NCI-H226 (cell line): ENCODE results near the gene LPP.
"Not testable (repeated sequence)": the region's sequence is repeated elsewhere in the genome, so short reads cannot be mapped to it uniquely, and the experiment has no call there.

Experiments used
- DNase-seq: peaks from one replicate; pipeline ENCODE4 v3.0.0-alpha.2; 2015

Gene LPP

DNA sequence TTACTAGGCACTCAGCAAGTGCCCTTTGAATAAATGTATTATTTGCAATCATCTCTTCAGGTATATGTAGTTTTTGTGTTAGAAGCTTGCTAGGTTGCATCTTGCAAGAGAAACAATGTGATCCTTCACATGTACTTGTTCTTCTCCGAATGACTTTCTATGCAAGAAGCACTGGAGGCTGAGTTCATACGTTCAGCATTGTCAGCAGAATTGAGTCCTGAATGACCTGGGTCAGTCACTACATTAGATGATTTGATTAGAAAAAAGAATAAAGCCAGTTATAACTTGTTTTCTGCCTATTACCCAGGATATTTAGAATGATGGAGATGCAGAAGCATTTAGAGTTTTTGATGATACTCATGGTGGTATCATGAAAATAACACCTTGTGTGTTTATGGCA is 538.7 kb downstream of the LPP start:
- no peak for DNase-seq

- no peak for DNase-seq
These were observed 539.5 kb downstream of the LPP start for GRCh38 chr3:188693435-188693834.

GRCh38 chr3:188695241-188695640 is 541.3 kb downstream of the LPP start:
- no peak for DNase-seq

- DNase-seq = no peak
These were observed 543.2 kb downstream of the LPP start for GRCh38 chr3:188697127-188697526.

DNA sequence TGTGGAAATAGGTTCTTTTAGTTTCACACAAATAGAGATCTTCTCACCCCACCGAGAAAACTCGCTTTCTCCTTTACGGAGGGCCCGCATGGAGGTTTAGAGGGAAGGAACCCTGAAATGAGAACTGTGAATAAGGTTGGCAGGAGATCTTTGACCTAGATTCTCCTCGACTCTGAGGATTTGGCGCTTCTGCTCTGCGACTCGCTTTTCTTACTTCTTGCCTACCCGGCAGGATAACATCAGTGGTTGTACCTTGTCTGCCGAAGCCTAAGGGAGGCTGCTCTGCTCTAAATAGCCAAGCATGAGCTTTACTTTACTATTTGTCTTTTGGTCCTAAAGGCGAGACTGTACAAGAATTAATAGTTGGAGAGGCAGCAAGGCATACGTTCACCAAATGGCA is 544.5 kb downstream of the LPP start:
- no peak for DNase-seq

GRCh38 chr3:188700501-188700900 is 546.5 kb downstream of the LPP start:
- no peak for DNase-seq

- DNase-seq = no peak
These were observed 547.0 kb downstream of the LPP start for GRCh38 chr3:188700918-188701317.

GRCh38 chr3:188701485-188701969 is 547.6 kb downstream of the LPP start:
- DNase-seq = no peak

GRCh38 chr3:188702028-188702427 is 548.1 kb downstream of the LPP start:
- not testable (repeated sequence) for DNase-seq

DNA sequence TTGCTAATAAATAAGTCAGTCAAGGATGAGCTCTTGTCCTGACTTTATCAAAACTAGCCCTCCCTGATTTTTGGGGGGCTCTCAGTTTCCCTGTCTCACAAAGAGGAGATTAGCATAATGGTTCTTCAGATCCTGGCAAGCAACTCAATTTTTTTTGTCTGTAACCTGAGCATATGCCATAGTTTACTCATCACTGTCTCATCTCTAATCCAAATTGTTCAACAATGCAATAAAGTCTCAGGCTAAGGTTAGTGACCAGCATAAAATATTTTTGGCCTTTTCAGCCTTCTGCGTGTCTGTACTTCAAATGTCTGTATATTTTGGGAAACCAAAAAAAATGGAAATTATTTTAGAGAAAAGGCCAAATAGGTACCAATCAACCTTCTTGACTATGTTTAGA is 552.2 kb downstream of the LPP start:
- no peak for DNase-seq

DNA sequence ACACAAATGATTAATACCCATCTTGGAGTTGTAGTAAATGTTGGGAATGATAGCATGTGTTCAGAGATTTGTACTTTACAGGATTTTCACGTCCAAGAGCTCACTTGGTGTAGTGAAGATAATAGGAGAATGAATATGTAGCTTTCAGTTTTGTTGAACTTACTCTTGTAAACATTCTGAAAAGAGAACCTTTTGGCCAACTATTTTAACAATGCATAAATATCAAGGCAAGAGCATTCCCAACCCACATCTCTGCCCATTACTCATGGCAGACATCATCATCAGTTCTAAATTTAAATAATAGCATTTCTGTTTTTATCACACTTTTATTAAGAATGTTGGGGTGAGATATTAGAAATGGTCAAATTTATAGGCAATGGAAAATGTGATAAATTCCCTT is 552.6 kb downstream of the LPP start:
- DNase-seq = no peak

GRCh38 chr3:188707381-188708288 is 553.7 kb downstream of the LPP start:
- DNase-seq = no peak

DNA sequence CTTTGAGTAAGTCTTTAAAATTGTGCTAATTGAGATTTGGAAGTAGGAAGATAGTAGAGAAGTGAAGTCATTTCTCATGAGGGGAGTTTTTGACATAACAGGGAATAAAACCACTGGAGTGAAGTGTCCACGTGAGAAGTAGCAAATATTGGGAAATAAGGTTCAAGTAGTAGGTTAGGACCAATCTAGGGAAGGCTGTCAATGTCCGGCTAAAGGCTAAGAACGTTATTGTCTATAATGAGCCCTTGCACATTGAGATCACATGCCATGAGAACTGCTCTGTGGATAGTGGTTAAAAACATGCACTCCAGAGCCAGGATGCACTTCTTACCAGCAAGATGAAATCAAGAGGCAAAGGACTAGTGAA is 557.9 kb downstream of the LPP start:
- no peak for DNase-seq

- peak; percentile 9 for DNase-seq
These were observed 558.4 kb downstream of the LPP start for GRCh38 chr3:188712248-188712924.

- DNase-seq = no peak
These were observed 559.0 kb downstream of the LPP start for GRCh38 chr3:188712991-188713390.

- DNase-seq = no peak
These were observed 565.6 kb downstream of the LPP start for GRCh38 chr3:188719545-188719944.

DNA sequence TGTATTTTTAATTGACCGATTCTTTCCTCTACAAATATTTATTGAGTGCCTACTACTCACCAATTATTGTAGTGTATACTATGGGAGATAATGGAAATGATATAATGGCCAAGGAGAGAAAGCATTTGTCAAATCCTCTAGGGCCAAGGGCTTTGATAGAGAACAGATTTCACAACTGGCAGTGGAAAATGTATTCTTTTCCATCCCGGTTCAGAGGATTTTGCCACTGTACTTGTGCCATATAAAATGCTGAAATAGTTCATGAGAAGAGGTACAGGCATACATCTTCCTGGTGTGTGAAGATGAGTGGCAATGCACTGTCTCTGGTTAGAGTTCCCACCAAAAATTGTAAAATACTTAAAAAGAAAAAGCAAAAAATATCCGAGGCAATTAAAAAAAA is 566.3 kb downstream of the LPP start:
- DNase-seq = no peak

DNA sequence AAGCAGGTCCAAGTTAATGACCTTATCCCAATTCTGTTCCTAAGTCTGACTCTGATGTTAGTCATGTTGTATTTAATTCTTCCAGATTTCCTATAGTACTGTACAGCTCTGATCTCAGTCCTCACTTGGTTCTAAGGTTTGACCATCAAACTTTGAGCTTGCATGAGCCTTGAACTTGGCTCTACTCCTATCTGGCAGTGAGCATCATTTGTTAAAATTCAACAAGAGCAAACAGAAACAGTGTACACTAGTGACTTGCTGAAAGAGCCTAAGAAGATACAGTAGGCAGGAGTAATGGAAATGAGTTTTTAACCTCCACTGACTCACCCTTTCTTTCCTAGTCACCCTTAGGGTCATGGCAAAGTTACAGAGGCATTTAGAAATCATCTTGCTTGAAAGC is 566.7 kb downstream of the LPP start:
- DNase-seq = no peak

DNA sequence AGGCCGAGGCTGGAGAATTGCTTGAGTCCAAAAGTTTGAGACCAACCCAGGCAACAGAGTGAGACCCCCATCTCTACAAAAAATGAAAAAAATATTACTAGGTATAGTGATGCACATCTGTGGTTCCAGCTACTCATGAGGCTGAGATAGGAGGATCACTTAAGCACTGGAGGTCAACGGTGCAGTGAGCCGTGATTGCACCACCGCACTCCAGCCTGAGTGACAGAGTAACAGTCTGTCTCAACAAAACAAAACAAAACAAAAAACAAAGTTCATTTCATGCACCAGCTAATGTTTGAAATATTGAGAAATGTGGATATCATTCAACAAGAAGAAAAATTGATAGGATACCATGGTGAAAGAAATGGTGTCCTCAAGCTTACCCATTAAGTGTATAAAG is 567.4 kb downstream of the LPP start:
- DNase-seq = no peak

DNA sequence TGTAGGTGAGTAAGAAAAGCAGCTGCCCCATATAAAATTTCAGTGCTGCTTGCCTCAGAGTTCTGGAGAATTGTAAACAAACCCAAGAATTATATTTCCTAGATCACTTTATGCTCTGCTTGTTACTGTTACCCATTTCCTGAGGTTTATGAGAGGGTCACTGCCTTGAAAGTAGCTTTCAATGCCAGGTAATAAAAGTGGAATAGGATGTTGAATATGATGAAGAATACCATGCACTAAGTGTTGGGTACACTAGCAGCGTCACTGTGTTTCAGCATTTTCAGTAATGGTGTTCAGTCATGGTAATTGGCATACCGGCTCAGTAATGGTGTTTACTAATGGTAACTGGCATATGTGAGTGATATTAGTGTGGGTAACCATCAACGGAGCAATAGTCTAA is 568.0 kb downstream of the LPP start:
- no peak for DNase-seq

DNA sequence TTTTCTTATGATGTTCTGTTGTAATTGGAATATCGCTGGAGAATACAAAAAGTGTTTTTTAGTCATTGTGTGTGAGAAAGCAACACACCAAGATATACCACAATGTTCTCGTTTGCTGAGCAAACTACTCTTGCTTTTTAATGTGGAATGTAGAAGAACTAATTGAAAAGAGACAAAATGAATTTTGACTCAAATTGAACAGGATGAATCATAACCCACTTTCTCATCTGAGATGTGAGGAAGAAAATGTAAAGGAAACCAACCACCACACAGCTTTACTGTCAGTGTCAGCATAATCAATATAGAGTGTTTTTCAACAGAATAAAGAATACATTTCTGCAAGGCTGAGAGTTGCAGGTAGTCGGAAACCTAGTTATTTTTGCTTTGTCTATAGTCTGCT is 569.0 kb downstream of the LPP start:
- DNase-seq = no peak

DNA sequence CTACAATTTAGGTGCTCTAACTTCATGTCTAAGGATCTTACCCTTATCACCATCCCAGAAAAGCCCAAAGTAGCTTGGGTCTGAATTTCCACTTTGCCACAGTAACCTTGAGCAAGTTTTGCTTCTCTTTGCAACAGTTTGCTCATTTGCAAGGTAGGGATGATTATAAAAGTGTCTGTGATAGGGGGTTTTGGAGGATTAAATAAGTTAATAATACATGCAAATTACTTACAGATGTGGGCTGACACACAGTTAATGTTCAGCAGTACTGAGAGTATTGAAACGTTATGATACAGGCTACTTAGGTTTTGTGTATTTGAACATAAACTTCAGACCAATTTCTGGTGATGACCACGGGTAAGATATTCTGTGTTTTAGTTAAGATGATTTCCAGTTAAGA is 573.1 kb downstream of the LPP start:
- no peak for DNase-seq

GRCh38 chr3:188728371-188728896 is 574.5 kb downstream of the LPP start:
- no peak for DNase-seq

DNA sequence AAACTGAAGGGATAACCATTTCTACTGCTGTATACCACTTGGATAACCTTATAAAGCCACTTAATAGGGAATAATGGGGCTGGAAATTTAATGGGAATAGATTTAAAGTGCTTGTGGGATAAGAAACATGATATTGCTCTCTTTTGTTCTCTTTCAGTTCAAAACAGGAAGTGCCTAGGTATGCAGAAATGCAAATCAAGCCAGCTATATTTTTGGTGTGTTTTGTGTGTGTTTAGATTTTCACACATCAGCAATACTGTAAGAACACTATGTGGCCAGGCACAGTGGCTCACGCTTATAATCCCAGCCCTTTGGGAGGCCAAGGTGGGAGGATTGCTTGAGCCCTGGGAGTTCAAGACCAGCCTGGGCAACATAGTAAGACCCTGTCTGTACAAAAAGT is 575.5 kb downstream of the LPP start:
- no peak for DNase-seq
